DMS 273 (cell line): ENCODE data around the gene C12orf43.
A peak's percentile ranks its signal among the peaks of the same experiment; 100 is the strongest.

Experiments
- DNase-seq: peaks from one replicate; lab custom pipeline; 2025; ENCODE audit not compliant: unreplicated experiment; lab: John Stamatoyannopoulos, UW

The C12orf43 gene

GRCh38 chr12:121030576-121031212, 14.4 kb upstream of the C12orf43 start:
- no peak for DNase-seq

- DNase-seq, result no peak
These were observed 10.2 kb upstream of the C12orf43 start for GRCh38 chr12:121026274-121027045.

- no peak for DNase-seq
These were observed 9.3 kb upstream of the C12orf43 start for GRCh38 chr12:121025442-121026226.

GRCh38 chr12:121023799-121024198, 7.5 kb upstream of the C12orf43 start:
- peak; percentile 25 for DNase-seq

GRCh38 chr12:121022713-121023112, 6.4 kb upstream of the C12orf43 start:
- no peak for DNase-seq

GRCh38 chr12:121021754-121022153, 5.5 kb upstream of the C12orf43 start:
- DNase-seq, result no peak

GRCh38 chr12:121018860-121019617, 2.8 kb upstream of the C12orf43 start:
- no peak for DNase-seq

GRCh38 chr12:121017966-121018491, 1.7 kb upstream of the C12orf43 start:
- DNase-seq, result no peak

GRCh38 chr12:121013715-121014114, 2.6 kb downstream of the C12orf43 start:
- DNase-seq, result no peak

- DNase-seq, result no peak
These were observed 4.5 kb downstream of the C12orf43 start for GRCh38 chr12:121011820-121012219.

- no peak for DNase-seq
These were observed 5.4 kb downstream of the C12orf43 start for GRCh38 chr12:121010860-121011259.

GRCh38 chr12:121009741-121010140, 6.5 kb downstream of the C12orf43 start:
- DNase-seq, result peak; percentile 60

GRCh38 chr12:121008347-121009098, 7.8 kb downstream of the C12orf43 start:
- no peak for DNase-seq

- DNase-seq, result peak; percentile 44
These were observed 10.9 kb downstream of the C12orf43 start for GRCh38 chr12:121005346-121005815.

- no peak for DNase-seq
These were observed 12.0 kb downstream of the C12orf43 start for GRCh38 chr12:121004253-121004815.

- peak; percentile 12 for DNase-seq
These were observed 12.6 kb downstream of the C12orf43 start for GRCh38 chr12:121003650-121004049.

GRCh38 chr12:121001841-121002483, 14.3 kb downstream of the C12orf43 start:
- DNase-seq, result no peak

- DNase-seq, result no peak
These were observed 15.2 kb downstream of the C12orf43 start for GRCh38 chr12:121001060-121001459.

GRCh38 chr12:121000530-121000929, 15.8 kb downstream of the C12orf43 start:
- DNase-seq, result no peak
